ENCODE data around the gene RASGEF1B.

GRCh38 chr4:81424336-81424735, 47.4 kb downstream of the RASGEF1B start:
- no peak for TF ChIP-seq EZH2 (IDR thresholded peaks at IDR 0.05; ENCODE audit: borderline replicate concordance, low read depth, low read length, poor library complexity, severe bottlenecking)
- TF ChIP-seq, protein P1, sequence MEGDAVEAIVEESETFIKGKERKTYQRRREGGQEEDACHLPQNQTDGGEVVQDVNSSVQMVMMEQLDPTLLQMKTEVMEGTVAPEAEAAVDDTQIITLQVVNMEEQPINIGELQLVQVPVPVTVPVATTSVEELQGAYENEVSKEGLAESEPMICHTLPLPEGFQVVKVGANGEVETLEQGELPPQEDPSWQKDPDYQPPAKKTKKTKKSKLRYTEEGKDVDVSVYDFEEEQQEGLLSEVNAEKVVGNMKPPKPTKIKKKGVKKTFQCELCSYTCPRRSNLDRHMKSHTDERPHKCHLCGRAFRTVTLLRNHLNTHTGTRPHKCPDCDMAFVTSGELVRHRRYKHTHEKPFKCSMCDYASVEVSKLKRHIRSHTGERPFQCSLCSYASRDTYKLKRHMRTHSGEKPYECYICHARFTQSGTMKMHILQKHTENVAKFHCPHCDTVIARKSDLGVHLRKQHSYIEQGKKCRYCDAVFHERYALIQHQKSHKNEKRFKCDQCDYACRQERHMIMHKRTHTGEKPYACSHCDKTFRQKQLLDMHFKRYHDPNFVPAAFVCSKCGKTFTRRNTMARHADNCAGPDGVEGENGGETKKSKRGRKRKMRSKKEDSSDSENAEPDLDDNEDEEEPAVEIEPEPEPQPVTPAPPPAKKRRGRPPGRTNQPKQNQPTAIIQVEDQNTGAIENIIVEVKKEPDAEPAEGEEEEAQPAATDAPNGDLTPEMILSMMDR (conservative IDR thresholded peaks at IDR 0.05; ENCODE audit: low read depth, low read length), result no peak
